IPS-18c (cell line): ENCODE data around the gene RSF1.
A peak's percentile ranks its signal among the peaks of the same experiment; 100 is the strongest.
"Not testable (repeated sequence)": the region's sequence is repeated elsewhere in the genome, so short reads cannot be mapped to it uniquely, and the experiment has no call there.

Experiments used
- H3K4me3 ChIP-seq: 2 replicates; pipeline ENCODE4 v1.7.0; 2013; ENCODE audit warnings: low read depth, mild to moderate bottlenecking, low read length, moderate library complexity; ENCODE audit not compliant: insufficient read depth
- H3K9me3 ChIP-seq: one replicate; pipeline ENCODE4 v1.6.1; 2013; ENCODE audit warnings: mild to moderate bottlenecking, low read length, moderate library complexity; ENCODE audit not compliant: control insufficient read depth, insufficient read depth

The RSF1 gene, protein sequence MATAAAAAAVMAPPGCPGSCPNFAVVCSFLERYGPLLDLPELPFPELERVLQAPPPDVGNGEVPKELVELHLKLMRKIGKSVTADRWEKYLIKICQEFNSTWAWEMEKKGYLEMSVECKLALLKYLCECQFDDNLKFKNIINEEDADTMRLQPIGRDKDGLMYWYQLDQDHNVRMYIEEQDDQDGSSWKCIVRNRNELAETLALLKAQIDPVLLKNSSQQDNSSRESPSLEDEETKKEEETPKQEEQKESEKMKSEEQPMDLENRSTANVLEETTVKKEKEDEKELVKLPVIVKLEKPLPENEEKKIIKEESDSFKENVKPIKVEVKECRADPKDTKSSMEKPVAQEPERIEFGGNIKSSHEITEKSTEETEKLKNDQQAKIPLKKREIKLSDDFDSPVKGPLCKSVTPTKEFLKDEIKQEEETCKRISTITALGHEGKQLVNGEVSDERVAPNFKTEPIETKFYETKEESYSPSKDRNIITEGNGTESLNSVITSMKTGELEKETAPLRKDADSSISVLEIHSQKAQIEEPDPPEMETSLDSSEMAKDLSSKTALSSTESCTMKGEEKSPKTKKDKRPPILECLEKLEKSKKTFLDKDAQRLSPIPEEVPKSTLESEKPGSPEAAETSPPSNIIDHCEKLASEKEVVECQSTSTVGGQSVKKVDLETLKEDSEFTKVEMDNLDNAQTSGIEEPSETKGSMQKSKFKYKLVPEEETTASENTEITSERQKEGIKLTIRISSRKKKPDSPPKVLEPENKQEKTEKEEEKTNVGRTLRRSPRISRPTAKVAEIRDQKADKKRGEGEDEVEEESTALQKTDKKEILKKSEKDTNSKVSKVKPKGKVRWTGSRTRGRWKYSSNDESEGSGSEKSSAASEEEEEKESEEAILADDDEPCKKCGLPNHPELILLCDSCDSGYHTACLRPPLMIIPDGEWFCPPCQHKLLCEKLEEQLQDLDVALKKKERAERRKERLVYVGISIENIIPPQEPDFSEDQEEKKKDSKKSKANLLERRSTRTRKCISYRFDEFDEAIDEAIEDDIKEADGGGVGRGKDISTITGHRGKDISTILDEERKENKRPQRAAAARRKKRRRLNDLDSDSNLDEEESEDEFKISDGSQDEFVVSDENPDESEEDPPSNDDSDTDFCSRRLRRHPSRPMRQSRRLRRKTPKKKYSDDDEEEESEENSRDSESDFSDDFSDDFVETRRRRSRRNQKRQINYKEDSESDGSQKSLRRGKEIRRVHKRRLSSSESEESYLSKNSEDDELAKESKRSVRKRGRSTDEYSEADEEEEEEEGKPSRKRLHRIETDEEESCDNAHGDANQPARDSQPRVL (N-terminal part only)

DNA sequence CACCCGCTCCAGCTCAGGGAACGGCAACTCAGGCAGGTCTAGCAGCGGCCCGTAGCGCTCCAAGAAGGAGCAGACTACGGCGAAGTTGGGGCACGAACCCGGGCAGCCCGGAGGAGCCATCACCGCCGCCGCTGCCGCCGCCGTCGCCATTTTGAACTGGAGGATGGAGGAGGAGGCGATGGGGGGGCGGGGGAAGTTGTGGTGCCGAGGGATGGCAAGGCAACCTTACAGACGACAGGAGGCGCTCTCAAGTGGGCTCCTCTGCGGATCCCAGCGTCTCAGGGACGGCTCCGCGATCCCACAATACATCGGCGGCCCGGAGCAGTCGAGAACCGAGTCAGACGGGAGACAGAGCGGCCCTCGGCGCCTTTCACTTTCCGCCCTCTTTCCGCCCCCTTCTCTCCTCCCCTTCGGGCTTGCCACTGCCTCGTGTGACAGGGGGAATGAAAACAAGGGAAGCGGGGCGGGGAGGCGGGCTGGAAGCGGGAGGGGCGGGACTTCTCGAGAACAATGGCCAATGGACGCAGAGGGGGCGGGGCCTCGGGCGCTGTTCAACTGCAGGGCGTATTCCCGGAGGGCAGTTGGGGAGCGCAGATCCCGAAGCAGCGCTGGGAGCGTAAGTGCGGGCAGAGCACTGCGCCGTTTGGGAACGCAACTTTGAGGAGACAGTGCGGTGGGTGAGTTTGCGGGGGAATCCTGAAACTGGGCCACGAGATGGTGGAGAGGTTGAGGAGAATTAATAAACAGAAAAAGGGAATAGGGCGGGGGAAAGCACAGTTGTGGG is at the start of gene RSF1, which contains the start of gene AAMDC:
Gene RSF1, minus strand, starts transcription at position 158 of the 784 bp plus-strand sequence. Its CDS starts 8 bp downstream, at position 150.
Gene AAMDC, plus strand, starts transcription at position 580 of the 784 bp plus-strand sequence. CDS start 21,353 bp downstream, outside the sequence.
- H3K4me3 ChIP-seq: peak within 1 kb of the TSS; percentile 97

DNA sequence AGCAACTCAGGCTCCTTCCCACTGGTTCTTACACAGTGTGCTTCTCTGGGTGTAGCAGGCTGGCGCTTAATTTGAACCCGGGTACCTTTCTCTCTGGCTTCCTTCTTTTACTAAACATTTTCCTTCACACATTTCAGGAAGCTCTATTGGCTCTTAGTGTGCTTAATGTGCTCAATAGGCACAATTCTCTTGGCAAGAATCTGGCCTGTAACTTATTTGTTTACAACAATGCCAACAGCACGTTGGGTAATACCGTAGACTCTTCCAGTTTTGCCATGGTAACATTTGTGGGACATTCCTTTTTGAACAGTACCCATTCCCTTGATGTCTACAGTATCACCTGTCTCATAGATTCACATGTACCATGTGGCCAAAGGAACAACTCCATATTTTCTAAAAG is 48.2 kb upstream of the RSF1 start:
- Histone ChIP-seq H3K4me3 (no peak overlapping the region), H3K9me3 (no peaks in the 10 kb centered on the region)

More for the DNA sequence above, at the start of gene RSF1, which contains the start of gene AAMDC:
- H3K9me3 ChIP-seq: no peaks in the 10 kb centered on the region

DNA sequence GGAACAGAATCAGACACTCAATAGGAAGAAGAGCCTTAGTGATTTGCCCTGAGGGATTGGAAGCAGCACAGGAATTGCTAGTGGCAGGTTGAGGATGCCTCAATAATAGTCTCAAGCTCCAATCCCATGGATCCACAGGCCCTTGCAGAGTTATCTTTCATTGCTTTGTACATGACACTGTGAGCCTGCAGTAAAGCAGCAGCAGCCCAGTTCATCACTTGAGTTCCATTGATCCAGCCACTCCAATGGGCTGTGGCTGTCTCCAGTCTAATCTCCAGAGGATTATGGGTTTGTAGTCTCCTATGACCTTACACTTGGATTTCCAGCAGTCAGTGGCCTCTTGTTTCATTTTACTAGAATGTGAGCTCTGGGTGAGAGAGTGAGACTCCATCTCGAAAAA is 45.8 kb upstream of the RSF1 start:
- H3K4me3 ChIP-seq: no peak overlapping the region

DNA sequence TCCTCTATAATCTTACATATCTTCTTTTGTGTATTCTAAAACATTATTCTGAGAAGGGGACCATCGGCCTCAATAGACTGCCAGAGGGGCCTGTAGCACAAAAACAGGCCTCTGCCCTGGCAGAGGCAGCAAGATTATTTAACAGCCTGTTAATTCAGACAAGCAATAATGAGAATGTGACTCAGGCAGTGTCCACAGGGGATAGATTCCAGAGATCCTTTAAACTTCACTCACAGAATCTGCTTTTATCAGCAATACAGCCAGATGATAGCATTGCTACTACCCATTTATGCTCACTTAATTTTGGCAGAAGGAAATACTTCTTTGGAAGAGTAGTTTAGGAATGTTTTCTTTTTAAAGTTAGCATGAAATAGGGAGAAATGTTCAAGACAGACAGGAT is 45.3 kb upstream of the RSF1 start:
- Histone ChIP-seq H3K9me3 (no peaks in the 10 kb centered on the region), H3K4me3 (no peak overlapping the region)

More for the DNA sequence above, 45.8 kb upstream of the RSF1 start:
- no peaks in the 10 kb centered on the region for H3K9me3 ChIP-seq

DNA sequence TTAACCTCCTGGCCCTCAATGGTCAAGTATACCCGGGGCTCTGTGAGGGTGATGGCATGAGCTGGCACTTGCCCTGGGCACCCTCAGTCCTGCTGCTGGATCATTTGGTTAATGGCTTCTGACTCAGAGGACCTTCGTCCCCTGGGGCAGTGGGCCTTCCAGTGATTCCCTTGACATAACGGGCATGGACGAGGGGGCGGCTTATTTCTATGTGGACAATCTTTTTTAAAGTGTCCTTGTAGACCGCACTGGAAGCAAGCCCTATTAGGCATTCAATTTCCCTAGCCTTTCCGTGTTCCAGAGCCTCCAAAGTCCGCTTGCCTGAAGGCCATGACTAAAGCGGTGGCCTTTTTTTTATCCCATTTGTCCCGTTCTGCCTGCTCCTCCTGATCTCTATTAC is 40.9 kb upstream of the RSF1 start:
- H3K4me3 ChIP-seq, H3K9me3 ChIP-seq: not testable (repeated sequence)

DNA sequence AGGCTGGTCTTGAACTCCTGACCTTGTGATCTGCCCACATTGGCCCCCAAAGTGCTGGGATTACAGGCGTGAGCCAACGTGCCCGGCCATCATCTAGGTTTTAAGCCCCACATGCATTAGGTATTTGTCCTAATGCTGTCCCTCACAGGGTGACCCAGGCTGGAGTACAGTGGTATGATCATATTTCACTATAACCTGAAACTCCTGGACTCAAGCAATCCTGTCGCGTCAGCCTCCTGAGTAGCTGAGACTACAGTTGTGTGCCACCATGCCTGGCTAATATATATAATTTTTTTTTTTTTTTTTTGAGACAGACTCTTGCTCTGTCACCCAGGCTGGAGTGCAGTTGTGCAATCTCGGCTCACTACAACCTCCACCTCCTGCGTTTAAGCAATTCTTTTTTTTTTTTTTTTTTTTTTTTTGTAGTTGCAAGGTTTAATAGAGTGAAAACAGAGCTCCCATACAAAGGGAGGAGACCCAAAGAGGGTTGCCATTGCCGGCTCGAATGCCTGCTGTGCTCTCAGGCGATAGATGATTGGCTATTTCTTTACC is 37.5 kb upstream of the RSF1 start:
- not testable (repeated sequence) for H3K4me3 ChIP-seq
- H3K9me3 ChIP-seq: peaks cover 23% of the 10 kb centered on the region

DNA sequence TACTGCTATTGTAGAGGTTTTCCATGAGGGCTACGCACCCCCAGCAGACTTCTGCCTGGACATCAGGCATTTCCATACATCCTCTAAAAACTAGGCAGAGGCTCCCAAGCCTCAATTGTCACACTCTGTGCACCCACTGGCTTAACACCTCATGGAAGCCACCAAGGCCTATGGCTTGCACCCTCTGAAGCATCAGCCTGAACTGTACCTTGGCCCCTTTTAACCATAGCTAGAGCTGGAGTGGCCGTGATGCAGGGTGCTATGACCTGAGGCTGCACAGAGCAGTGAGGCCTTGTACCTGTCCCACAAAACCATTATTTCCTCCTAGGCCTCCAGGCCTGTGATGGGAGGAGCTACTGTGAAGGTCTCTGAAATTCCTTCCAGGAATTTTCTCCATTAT is 34.3 kb upstream of the RSF1 start:
- Histone ChIP-seq H3K4me3 (0 out of 2 replicates have a peak overlapping the region, but pooled peaks have one; percentile 9), H3K9me3 (peaks cover 23% of the 10 kb centered on the region)

DNA sequence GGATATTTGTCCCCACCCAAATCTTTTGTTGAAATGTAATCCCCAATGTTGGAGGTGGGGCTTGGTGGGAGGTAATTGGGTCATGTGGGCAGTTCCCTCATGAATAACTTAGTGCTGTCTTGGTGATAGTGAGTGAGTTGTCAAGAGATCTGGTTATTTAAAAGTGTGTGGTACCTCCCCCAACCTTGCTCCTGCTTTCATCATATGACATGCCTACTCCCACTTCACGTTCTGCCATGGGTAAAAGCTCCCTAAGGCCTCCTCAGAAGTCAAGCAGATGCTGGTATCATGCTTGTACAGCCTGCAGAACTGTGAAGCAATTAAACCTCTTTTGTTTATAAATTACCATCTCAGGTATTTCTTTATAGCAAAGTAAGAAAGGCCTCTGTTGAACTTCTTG is 31.0 kb upstream of the RSF1 start:
- H3K9me3 ChIP-seq: peaks cover 23% of the 10 kb centered on the region
- no peak overlapping the region for H3K4me3 ChIP-seq

DNA sequence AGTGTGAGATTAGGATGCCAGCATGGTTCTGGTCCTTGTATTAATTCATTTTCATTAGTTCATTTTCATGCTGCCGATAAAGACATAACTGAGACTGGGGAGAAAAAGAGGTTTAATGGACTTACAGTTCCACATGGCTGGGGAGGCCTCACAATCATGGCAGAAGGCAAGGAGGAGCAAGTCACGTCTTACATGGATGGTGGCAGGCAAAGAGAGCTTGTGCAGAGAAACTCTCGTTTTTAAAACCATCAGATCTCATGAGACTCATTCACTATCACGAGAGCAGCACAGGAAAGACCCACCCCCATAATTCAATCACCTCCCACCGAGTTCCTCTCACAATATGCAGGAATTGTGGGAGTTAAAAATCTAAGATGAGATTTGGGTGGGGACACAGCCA is 23.2 kb upstream of the RSF1 start:
- not testable (repeated sequence) for H3K9me3 ChIP-seq, H3K4me3 ChIP-seq

DNA sequence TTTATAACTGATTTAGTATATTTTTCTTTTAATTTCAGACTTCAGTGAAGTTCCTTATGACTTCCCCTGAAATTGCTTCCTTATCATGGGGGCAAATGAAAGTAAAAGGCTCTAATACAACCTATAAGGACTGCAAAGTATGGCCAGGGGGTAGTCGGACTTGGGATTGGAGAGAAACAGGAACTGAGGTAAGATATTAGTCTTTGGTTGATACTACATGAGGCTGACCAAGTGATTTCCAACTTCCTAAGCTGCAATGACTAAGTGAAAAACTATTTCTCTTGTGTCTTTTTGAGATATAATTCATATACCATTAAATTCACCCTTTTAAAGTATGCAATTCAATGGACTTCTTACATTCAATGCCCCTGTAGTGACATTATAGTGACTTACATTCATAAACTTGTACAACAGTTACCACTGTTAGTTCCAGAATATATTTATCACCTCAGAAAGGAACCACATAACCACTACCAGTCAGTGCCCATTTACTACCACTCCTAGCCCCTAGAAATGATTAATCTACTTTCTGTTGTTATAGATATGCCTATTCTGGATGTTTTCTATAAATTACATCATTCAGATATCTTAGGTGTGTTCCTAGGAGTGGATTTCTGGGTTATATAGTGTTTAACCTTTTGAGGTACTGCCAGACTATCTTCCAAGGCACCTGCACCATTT is 22.1 kb upstream of the RSF1 start:
- H3K9me3 ChIP-seq: no peaks in the 10 kb centered on the region
- H3K4me3 ChIP-seq: no peak overlapping the region

DNA sequence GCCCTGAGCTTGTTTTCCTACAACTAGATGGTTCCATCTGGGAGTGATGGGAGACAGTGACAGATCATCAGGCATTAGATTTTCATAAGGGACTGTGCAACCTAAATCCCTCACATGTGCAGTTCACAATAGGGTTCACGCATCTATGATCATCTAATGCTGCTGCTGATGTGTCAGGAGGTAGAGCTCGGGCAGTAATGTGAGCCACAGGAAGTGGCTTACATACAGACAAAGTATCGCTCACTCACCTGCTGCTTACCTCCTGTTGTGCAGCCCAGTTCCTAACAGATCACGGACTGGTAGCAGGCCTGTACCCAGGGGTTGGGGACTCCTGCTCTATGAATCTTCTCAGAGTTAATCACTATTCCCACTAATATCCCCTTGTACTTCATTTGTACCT is 12.8 kb upstream of the RSF1 start:
- H3K9me3 ChIP-seq: peaks cover 5% of the 10 kb centered on the region
- H3K4me3 ChIP-seq: no peak overlapping the region

DNA sequence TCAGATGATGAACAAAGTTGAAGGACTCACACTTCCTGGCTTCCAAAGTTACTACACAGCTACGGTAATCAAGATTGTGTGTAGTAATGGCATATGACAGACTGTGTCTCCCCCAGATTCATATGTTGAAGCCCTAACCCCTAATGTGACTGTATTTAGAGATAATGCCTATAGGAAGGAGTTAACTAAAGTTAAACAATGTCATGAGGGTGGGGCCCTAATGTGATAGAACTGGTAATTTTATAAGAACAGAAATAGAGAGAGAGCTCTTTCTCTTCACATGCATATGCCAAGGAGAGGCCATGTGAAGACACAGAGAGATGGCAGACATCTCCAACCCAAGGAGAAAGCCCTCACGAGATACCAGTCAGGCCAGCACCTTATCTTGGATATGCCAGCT is 8.4 kb upstream of the RSF1 start:
- Histone ChIP-seq H3K4me3 (no peak overlapping the region), H3K9me3 (peaks cover 5% of the 10 kb centered on the region)

DNA sequence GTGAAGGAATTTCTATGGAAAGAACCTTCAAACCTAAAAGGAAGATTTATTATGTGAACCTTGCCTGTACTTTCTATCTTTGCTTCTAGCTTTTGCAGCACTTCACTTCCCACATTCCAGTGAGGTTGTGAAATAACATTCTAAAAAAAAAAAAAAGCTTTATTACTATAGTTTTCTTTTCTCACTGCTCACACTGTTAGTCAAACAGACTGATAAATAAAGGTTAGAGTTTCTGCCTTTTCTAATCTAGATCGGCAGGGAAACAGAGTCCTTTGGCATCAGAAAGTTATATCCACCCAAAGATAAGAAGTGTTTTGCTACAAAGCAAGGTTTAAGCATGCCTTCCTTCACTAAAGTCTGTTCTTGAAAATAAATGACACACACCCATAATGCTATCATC is 3.3 kb upstream of the RSF1 start:
- no peak overlapping the region for H3K4me3 ChIP-seq
- no peaks in the 10 kb centered on the region for H3K9me3 ChIP-seq

DNA sequence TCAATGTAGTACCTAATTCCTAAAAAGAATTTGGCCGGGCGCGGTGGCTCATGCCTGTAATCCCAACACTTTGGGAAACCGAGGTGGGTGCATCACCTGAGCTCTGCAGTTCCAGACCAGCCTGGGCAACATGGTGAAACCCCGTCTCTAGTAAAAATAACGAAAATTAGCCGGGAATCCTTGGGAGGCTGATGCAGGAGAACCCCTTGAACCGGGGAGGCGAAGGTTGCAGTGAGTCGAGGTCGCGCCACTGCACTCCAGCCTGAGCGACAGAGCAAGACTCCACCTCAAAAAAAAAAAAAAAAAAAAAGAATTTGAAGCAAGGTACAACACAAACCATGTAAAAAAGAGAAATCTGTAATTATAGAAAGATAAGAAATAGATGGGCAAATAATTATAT is 1.6 kb upstream of the RSF1 start:
- not testable (repeated sequence) for H3K4me3 ChIP-seq, H3K9me3 ChIP-seq

DNA sequence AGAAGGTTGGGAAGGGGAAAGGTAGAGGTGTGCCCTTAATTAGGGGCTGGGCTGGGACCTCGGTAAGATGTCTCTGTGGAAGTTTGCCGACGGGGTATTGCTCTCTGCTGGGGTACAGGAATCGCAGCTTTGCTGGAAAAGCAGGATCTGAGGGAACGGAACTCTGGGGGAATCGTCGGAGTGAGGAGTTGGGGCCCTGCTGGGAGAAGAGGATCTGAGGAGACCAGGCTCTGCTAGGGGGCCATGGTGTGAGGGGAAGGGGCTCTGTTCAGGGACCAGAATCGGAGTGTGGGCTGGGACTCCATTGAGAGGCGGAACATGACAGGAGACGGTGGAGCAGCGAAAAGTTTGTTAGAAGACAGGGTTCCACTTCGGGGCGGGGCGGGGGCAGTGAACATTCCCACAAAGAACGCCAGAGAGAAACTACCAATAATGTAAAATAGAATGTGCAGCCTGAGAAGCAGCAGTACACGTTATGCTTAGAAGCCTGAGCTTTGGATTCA is 878 bp upstream of the RSF1 start:
- peak overlapping the region; percentile 97 for H3K4me3 ChIP-seq
- no peaks in the 10 kb centered on the region for H3K9me3 ChIP-seq
